HepG2 (cell line): Measurements from ENCODE around the gene HAP1. TPM values are rescaled to one million over a fixed set of nuclear protein-coding genes. Genes with fewer than 3 reads are reported as not detected.

ENCODE experiments used
- ATF3 ChIP-seq: sonication (generic); formaldehyde crosslinking; IDR thresholded peaks from 2 replicates; pipeline ENCODE4 v1.4.0; 2020; ENCODE audit warnings: missing genetic modification reagents
- BRF2 ChIP-seq: sonication (generic); formaldehyde crosslinking; IDR thresholded peaks from 2 replicates; pipeline ENCODE4 v1.8.1; 2022; ENCODE audit warnings: mild to moderate bottlenecking, missing genetic modification reagents
- CHD2 ChIP-seq: IDR thresholded peaks from 2 replicates; pipeline ENCODE4 v1.6.1; 2011; ENCODE audit warnings: low read depth, low read length, improper control_type of control experiment
- FOSL1 ChIP-seq: sonication (generic); formaldehyde crosslinking; IDR thresholded peaks from 2 replicates; pipeline ENCODE4 v1.9.0; 2021; ENCODE audit warnings: missing genetic modification reagents, borderline replicate concordance
- KAT8 ChIP-seq: IDR thresholded peaks from 2 replicates; pipeline ENCODE4 v1.6.1; 2016; ENCODE audit warnings: missing genetic modification reagents, missing compliant biosample characterization
- KMT2B ChIP-seq: IDR thresholded peaks from 2 replicates; pipeline ENCODE4 v1.6.1; 2016; ENCODE audit warnings: missing genetic modification reagents, missing compliant biosample characterization
- REPIN1 ChIP-seq: sonication (generic); formaldehyde crosslinking; IDR thresholded peaks from 2 replicates; pipeline ENCODE4 v1.8.0; 2022; ENCODE audit warnings: missing genetic modification reagents, low read depth, mild to moderate bottlenecking, borderline replicate concordance
- SIX4 ChIP-seq: sonication (generic); formaldehyde crosslinking; IDR thresholded peaks from 2 replicates; pipeline ENCODE4 v1.4.0; 2020; ENCODE audit warnings: missing genetic modification reagents
- ZNF326 ChIP-seq: sonication (generic); formaldehyde crosslinking; IDR thresholded peaks from 2 replicates; pipeline ENCODE4 v1.4.0; 2020; ENCODE audit warnings: missing genetic modification reagents, borderline replicate concordance
- ZNF543 ChIP-seq: sonication (generic); formaldehyde crosslinking; IDR thresholded peaks from 2 replicates; pipeline ENCODE4 v1.4.0; 2020; ENCODE audit warnings: mild to moderate bottlenecking, missing genetic modification reagents
- ZNF556 ChIP-seq: sonication (generic); formaldehyde crosslinking; IDR thresholded peaks from 2 replicates; pipeline ENCODE4 v1.4.0; 2020; ENCODE audit warnings: mild to moderate bottlenecking, missing genetic modification reagents, borderline replicate concordance
- ZNF589 ChIP-seq: sonication (generic); formaldehyde crosslinking; conservative IDR thresholded peaks from 2 replicates; pipeline ENCODE4 v1.8.0; 2022; ENCODE audit warnings: mild to moderate bottlenecking, moderate library complexity, missing genetic modification reagents
- ZNF619 ChIP-seq: sonication (generic); formaldehyde crosslinking; IDR thresholded peaks from 2 replicates; pipeline ENCODE4 v1.4.0; 2020; ENCODE audit warnings: mild to moderate bottlenecking, missing genetic modification reagents
- ZNF839 ChIP-seq: sonication (generic); formaldehyde crosslinking; IDR thresholded peaks from 2 replicates; pipeline ENCODE4 v1.4.0; 2020; ENCODE audit warnings: missing genetic modification reagents, mild to moderate bottlenecking, borderline replicate concordance
- ZSCAN20 ChIP-seq: sonication (generic); formaldehyde crosslinking; IDR thresholded peaks from 2 replicates; pipeline ENCODE4 v1.4.0; 2020; ENCODE audit warnings: missing genetic modification reagents, mild to moderate bottlenecking, borderline replicate concordance
- ZSCAN22 ChIP-seq: sonication (generic); formaldehyde crosslinking; IDR thresholded peaks from 2 replicates; pipeline ENCODE4 v1.4.0; 2020; ENCODE audit warnings: mild to moderate bottlenecking, missing genetic modification reagents
- polyA plus RNA-seq, 8 experiments: library from polyadenylated mRNA; depleted of rRNA in 3 of 8; stranded (reverse) in 7 of 8; unstranded in 1 of 8; fragments of >200 nt; fragmentation: Illumina TruSeq in 4 of 8; extraction: Trizol in 4 of 8; gene quantifications; 2 replicates each; pipeline versions ENCODE4 v1.2.1 to v1.2.3, GENCODE V29; 2011 to 2016; ENCODE audit warnings: low read depth in 4 of 8, missing spikeins in 1 of 8, mixed read lengths in 1 of 8; ENCODE audit not compliant: insufficient read depth in 1 of 8
- total RNA-seq, 5 experiments: library from RNA; depleted of rRNA; stranded (reverse); fragments of >200 nt; fragmentation: Illumina TruSeq; extraction: Trizol; gene quantifications; 2 replicates each; pipeline ENCODE4 v1.2.3, GENCODE V29; 2016; ENCODE audit warnings: low read depth in 1 of 5
- TF ChIP-seq, protein P1 (sequence below): sonication (generic); formaldehyde crosslinking; IDR thresholded peaks from 2 replicates; pipeline ENCODE4; 2020; ENCODE audit warnings: missing genetic modification reagents, mild to moderate bottlenecking, borderline replicate concordance
- TF ChIP-seq, protein P2 (sequence below): IDR thresholded peaks from 2 replicates; pipeline ENCODE4 v1.6.1; 2018; ENCODE audit warnings: missing genetic modification reagents

The HAP1 gene
- total and polyA plus RNA-seq, 2 of the 13 experiments (the other 11 are each of a cell fraction or from before 2014, with no cell fraction given): 0.07 TPM

DNA sequence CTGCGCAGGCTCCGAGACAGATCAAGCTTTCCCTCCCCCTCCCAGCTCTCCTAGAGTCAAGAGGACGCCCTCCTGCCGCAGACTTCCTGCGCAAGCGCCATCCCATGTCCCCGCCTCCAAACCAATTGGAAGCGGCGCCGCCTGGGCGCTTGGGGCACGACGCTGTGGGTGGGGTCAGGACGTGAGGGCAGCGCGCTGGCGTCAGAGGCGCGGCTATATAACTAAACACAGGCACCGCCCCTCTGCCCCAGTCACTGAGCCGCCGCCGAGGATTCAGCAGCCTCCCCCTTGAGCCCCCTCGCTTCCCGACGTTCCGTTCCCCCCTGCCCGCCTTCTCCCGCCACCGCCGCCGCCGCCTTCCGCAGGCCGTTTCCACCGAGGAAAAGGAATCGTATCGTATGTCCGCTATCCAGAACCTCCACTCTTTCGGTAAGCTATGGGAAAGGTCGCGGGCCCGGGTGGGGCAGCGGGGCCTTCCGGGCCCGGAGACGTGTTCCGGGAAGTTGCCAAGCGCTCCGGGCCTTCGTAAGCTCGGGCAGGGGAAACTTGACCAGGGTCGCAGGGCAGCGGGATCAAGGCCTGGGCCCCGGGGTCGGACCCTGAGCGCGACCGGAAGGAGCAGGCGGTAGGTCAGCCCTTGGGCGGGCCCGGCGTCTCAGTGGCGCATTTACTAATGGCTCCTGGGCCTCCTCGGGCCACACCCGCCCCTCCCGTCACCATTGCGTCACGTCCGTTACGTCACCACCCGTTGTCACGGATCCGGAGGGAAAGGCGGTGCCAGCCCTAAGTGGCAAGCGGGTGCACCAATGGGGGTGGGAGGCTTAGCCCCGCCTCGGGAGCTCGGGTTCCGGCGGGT lies 45.6 kb downstream of the HAP1 start, which contains the start of gene EIF1 (continued):
- TF ChIP-seq ZNF326 (CRISPR knock-in tag) (no peak), ZNF589 (CRISPR knock-in tag) (peak; percentile 70; the same call in 1 of the 2 replicates), REPIN1 (CRISPR knock-in tag) (peak; percentile 80), KAT8 (peak; percentile 83), ATF3 (CRISPR knock-in tag) (peak; percentile 98), ZSCAN20 (CRISPR knock-in tag) (0 out of 2 replicates have a peak, but pooled peaks have one; percentile 33), KMT2B (CRISPR knock-in tag) (no peak; the same call in 1 of the 2 replicates), ZSCAN22 (peak; percentile 88), ZNF543 (CRISPR knock-in tag) (peak; percentile 94), SIX4 (CRISPR knock-in tag) (no peak; the same call in 1 of the 2 replicates), ZNF556 (CRISPR knock-in tag) (peak; percentile 95), ZNF619 (CRISPR knock-in tag) (peak; percentile 98), ZNF839 (CRISPR knock-in tag) (peak; percentile 95), FOSL1 (no peak), BRF2 (CRISPR knock-in tag) (no peak), CHD2 (peak; percentile 54; the same call in 1 of the 2 replicates)
- TF ChIP-seq, protein P1, sequence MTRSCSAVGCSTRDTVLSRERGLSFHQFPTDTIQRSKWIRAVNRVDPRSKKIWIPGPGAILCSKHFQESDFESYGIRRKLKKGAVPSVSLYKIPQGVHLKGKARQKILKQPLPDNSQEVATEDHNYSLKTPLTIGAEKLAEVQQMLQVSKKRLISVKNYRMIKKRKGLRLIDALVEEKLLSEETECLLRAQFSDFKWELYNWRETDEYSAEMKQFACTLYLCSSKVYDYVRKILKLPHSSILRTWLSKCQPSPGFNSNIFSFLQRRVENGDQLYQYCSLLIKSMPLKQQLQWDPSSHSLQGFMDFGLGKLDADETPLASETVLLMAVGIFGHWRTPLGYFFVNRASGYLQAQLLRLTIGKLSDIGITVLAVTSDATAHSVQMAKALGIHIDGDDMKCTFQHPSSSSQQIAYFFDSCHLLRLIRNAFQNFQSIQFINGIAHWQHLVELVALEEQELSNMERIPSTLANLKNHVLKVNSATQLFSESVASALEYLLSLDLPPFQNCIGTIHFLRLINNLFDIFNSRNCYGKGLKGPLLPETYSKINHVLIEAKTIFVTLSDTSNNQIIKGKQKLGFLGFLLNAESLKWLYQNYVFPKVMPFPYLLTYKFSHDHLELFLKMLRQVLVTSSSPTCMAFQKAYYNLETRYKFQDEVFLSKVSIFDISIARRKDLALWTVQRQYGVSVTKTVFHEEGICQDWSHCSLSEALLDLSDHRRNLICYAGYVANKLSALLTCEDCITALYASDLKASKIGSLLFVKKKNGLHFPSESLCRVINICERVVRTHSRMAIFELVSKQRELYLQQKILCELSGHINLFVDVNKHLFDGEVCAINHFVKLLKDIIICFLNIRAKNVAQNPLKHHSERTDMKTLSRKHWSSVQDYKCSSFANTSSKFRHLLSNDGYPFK: peak; percentile 97
- TF ChIP-seq, protein P2, sequence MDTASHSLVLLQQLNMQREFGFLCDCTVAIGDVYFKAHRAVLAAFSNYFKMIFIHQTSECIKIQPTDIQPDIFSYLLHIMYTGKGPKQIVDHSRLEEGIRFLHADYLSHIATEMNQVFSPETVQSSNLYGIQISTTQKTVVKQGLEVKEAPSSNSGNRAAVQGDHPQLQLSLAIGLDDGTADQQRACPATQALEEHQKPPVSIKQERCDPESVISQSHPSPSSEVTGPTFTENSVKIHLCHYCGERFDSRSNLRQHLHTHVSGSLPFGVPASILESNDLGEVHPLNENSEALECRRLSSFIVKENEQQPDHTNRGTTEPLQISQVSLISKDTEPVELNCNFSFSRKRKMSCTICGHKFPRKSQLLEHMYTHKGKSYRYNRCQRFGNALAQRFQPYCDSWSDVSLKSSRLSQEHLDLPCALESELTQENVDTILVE: 0 out of 2 replicates have a peak, but pooled peaks have one; percentile 69
